Loucy (cell line): ENCODE data around the gene SPAG17.

ENCODE experiments used
- EZH2phosphoT487 ChIP-seq: fragments of 200-600 bp; IDR thresholded peaks from 2 replicates; pipeline ENCODE4 v1.6.1; 2018; ENCODE audit warnings: antibody characterized with exemption, mild to moderate bottlenecking, moderate library complexity, borderline replicate concordance
- TF ChIP-seq, protein P1 (sequence below): fragments of 200-600 bp; sonication (generic); conservative IDR thresholded peaks from 2 replicates; pipeline ENCODE4 v1.5.1; 2014; ENCODE audit warnings: mild to moderate bottlenecking, antibody characterized with exemption, low read length

DNA sequence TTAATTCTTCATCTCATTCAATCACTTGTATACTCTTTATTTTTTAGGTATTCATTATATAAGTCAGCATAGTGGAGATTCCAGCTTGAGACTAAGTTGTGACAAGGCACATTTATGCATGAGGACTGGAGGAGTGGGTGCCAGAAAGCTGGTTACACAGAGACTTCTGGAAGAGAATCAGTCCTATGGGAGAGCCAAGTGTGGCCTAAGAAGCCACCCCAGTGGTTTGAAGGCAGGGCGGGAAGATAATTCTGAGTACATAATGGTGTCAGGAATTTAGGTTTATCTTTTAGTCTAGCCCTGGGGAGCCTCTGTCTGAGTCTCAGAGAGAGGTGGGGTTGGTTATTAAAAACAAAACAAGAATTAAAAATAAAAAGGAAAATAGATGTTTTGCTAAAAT, 83.0 kb downstream of the SPAG17 start:
- TF ChIP-seq, protein P1, sequence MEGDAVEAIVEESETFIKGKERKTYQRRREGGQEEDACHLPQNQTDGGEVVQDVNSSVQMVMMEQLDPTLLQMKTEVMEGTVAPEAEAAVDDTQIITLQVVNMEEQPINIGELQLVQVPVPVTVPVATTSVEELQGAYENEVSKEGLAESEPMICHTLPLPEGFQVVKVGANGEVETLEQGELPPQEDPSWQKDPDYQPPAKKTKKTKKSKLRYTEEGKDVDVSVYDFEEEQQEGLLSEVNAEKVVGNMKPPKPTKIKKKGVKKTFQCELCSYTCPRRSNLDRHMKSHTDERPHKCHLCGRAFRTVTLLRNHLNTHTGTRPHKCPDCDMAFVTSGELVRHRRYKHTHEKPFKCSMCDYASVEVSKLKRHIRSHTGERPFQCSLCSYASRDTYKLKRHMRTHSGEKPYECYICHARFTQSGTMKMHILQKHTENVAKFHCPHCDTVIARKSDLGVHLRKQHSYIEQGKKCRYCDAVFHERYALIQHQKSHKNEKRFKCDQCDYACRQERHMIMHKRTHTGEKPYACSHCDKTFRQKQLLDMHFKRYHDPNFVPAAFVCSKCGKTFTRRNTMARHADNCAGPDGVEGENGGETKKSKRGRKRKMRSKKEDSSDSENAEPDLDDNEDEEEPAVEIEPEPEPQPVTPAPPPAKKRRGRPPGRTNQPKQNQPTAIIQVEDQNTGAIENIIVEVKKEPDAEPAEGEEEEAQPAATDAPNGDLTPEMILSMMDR, result no peak
- no peak for TF ChIP-seq EZH2phosphoT487
